AG04449 (cell line): ENCODE data around the gene ERP44.

Source experiments
- CTCF ChIA-PET: fragments of 350-600 bp; formaldehyde crosslinking; extraction: SDS; loops from one replicate; lab custom pipeline; 2021; ENCODE audit warnings: antibody characterized with exemption; lab: Yijun Ruan, JAX
- POLR2A ChIA-PET: fragments of 400-600, 350-600 bp; formaldehyde crosslinking; extraction: SDS; loops from one replicate; lab custom pipeline; 2020; ENCODE audit warnings: antibody characterized with exemption, inconsistent platforms; lab: Yijun Ruan, JAX
- DNase-seq: peaks from one replicate; pipeline ENCODE4 v3.0.0-alpha.2; 2010; ENCODE audit warnings: low read depth, low spot score
- H3K4me3 ChIP-seq: 2 replicates; pipeline ENCODE4 v1.5.1; 2011; ENCODE audit warnings: low read depth, mild to moderate bottlenecking, control low read depth, low read length
- CTCF ChIP-seq: IDR thresholded peaks from one replicate; pipeline ENCODE4 v1.5.1; 2011; ENCODE audit warnings: mild to moderate bottlenecking, moderate library complexity, low read length, control low read depth, inconsistent platforms; ENCODE audit not compliant: insufficient read depth; ENCODE audit errors: missing control alignments

Gene ERP44

GRCh38 chr9:99970481-99970880 lies 128.3 kb downstream of the ERP44 start:
- no peak overlapping the region for H3K4me3 ChIP-seq
- DNase-seq, result no peak
- ChIA-PET CTCF (no interaction called here), POLR2A (no interaction called here)
- no peak for TF ChIP-seq CTCF

- TF ChIP-seq CTCF, result no peak
- DNase-seq, result no peak
- ChIA-PET CTCF (no interaction called here), POLR2A (no interaction called here)
- H3K4me3 ChIP-seq, result no peak overlapping the region
Observed at GRCh38 chr9:99967457-99967856, 131.3 kb downstream of the ERP44 start.

GRCh38 chr9:99966716-99967115 lies 132.1 kb downstream of the ERP44 start:
- no peak for DNase-seq
- TF ChIP-seq CTCF, result no peak
- CTCF ChIA-PET, result no interaction called here
- POLR2A ChIA-PET, result no interaction called here
- no peak overlapping the region for H3K4me3 ChIP-seq

- no peak for TF ChIP-seq CTCF
- POLR2A ChIA-PET, result no interaction called here
- H3K4me3 ChIP-seq, result no peak overlapping the region
- CTCF ChIA-PET, result no interaction called here
- no peak for DNase-seq
Observed at GRCh38 chr9:99966001-99966400, 132.8 kb downstream of the ERP44 start.

- no peak overlapping the region for H3K4me3 ChIP-seq
- peak; percentile 37 for DNase-seq
- POLR2A ChIA-PET, result interaction anchor here (0.6 kb wide), 1 partner anchor 9 kb away, joined by 3 read pairs; no protein-coding TSS in a partner anchor
- CTCF ChIA-PET, result interaction anchor here (1.0 to 1.1 kb wide), 2 partner anchors 9 to 17 kb away, joined by 3 to 4 read pairs; no protein-coding TSS in a partner anchor
- TF ChIP-seq CTCF, result no peak
Observed at GRCh38 chr9:99964336-99964735, 134.5 kb downstream of the ERP44 start.

- H3K4me3 ChIP-seq, result no peak overlapping the region
- ChIA-PET POLR2A (no interaction called here), CTCF (interaction anchor here (0.7 to 1.0 kb wide), 2 partner anchors 15 to 778 kb away, joined by 3 to 6 read pairs; no protein-coding TSS in a partner anchor)
- TF ChIP-seq CTCF, result no peak
- DNase-seq, result no peak
Observed at GRCh38 chr9:99962680-99963261, 136.0 kb downstream of the ERP44 start.
